SK-MEL-5 (cell line): ENCODE data around the gene PSD2. TPM values are rescaled to one million over a fixed set of nuclear protein-coding genes. Genes with fewer than 3 reads are reported as not detected.
"Not testable (repeated sequence)": the region's sequence is repeated elsewhere in the genome, so short reads cannot be mapped to it uniquely, and the experiment has no call there.

ENCODE experiments used
- DNase-seq: peaks from one replicate; pipeline ENCODE4 v3.0.0-alpha.2; 2016; ENCODE audit warnings: low read depth, low spot score
- in situ Hi-C: cut with HindIII; loops from 2 replicates; pipeline ENCODE4 v1.10.0; 2016; ENCODE audit warnings: low sequenced_read_pairs, high pct_unique_total_duplicates, low pct_unique_long_range_greater_than_20kb
- total RNA-seq: library from RNA; depleted of rRNA; stranded (reverse); fragments of >200 nt; shearing (Covaris generic); gene quantifications from 2 replicates; pipeline ENCODE4 v1.2.3, GENCODE V29; 2014

The PSD2 gene
- total RNA-seq, 1 experiment from 2014 or later: 0.08 TPM

GRCh38 chr5:139783436-139783965 lies 12.1 kb upstream of the PSD2 start:
- DNase-seq: no peak
- in situ Hi-C loops: no loop called here

DNA sequence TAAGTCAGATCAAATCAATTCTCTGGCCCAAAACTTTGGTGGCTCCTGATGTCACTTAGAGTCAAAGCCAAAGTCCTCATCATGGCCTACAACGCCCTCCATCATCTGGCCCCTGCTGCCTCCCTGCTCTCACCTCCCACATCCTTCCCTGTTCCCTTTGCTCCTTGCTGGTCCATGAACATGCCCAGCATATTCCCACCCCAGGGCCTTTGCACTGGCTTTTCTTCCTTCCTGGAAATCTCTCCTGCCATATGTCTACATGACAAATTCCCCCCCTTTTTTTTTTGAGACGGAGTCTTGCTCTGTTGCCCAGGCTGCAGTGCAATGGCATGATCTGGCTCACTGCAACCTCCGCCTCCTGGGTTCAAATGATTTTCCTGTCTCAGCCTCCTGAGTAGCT lies 11.1 kb upstream of the PSD2 start:
- no peak for DNase-seq
- in situ Hi-C loops: no loop called here

DNA sequence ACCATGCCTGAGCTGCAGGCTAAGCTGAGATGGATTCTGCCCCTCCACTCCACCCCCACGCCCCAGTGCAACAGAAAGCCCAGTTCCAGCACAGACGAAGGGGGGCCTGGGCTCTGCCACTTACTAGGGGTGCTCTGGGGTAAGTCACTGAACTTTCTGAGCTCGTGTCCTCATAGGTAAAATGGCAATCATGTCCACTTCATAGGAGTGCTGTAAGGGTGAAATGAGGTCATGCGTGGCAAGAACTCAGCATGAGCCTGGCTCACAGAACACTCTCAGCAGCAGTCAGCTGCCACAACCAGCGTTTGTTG lies 8.4 kb upstream of the PSD2 start:
- DNase-seq: no peak
- in situ Hi-C loops: no loop called here

- peak; percentile 86 for DNase-seq
- in situ Hi-C loops: no loop called here
Observed at GRCh38 chr5:139787568-139788293, 7.9 kb upstream of the PSD2 start.

DNA sequence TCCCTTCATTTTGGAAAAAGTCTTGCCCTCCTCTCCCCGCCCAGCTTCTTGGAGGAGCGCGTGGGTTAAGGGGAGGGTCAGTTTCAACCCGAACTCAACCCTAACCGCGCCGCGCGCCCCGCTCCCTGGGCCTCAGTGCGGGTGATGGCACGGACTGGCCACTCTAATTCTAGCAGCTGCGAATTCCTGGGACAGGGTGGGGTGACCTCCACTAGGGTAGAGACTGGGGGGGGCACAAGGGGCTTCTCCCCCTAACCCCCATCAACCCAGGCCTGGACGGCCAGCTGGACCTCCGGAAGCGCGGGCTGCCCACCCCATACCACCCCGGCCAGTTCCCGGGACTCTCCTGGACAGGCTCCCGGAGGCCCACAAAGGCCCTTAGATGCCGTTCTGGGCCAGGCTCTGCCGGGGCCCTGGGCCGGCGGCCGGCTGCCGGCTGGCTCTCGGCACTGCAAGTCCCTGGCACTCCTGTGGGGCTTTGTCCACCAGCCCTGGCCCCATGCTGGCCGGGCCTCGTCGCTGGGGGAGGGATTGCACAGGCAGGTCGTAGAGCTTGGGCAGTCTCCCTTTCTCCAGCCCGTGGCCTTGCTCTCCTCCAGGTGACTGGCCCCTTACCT lies 7.2 kb upstream of the PSD2 start:
- DNase-seq: no peak
- in situ Hi-C loops: no loop called here

GRCh38 chr5:139789116-139789844 lies 6.3 kb upstream of the PSD2 start:
- no peak for DNase-seq
- in situ Hi-C loops: no loop called here

GRCh38 chr5:139789845-139790189 lies 5.8 kb upstream of the PSD2 start:
- in situ Hi-C loops: no loop called here
- DNase-seq: no peak

GRCh38 chr5:139792218-139792617 lies 3.4 kb upstream of the PSD2 start:
- no peak for DNase-seq
- in situ Hi-C loops: no loop called here

DNA sequence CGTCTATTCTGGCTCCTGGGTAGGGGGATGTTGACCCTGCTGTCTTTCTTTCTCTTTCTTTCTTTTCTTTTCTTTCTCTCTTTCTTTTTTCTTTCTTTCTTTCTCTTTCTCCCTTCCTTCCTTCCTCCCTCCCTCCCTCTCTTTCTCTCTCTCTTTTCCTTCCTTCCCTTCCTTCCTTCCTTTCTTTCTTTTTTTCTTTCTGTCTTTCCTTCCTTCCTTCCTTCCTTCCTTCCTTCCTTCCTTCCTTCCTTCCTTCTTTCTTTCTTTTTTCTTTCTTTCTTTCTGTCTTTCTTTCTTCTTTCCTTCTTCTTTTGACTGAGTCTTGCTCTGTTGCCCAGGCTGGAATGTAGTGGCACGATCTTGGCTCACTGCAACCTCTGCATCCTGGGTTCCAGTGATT lies 3.0 kb upstream of the PSD2 start:
- DNase-seq, in situ Hi-C loops: not testable (repeated sequence)

DNA sequence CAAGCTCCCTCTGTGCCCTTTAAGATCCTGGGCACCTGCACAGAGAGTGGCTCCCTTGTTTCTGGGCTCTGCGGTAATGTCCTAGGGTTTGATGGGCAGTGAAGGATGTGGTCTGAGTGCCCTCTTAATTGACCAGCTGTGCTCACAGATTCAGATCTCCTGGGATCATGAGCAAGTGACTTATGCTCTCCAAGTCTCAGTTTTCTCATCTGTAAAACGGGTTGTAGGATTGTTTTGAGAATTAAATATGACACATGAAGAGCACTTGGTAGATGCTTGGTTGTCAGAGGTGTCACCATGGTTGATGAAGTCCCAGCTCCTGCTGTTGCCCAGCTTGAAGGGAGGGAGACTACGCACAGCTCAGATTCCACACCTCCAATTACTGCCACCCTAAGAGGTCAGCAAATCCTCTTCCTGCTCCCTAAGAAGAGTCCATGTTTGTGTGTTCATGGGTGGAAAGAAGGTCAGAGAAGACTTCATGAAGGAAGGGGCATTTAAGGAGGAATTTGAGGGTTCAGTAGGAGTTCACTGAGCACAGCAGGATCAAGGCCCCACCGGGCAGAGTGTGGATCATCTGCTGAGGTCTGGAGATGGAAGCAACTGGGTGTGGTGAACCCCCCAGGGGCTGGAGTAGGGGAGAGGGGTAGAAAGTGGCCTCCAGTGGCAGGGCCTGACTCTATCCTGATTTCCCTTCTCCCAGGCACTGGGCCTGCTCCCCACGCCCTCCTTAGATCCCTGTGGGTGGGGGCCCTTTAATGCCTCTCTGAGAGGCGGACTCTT lies 1.4 kb upstream of the PSD2 start:
- in situ Hi-C loops: no loop called here
- no peak for DNase-seq

DNA sequence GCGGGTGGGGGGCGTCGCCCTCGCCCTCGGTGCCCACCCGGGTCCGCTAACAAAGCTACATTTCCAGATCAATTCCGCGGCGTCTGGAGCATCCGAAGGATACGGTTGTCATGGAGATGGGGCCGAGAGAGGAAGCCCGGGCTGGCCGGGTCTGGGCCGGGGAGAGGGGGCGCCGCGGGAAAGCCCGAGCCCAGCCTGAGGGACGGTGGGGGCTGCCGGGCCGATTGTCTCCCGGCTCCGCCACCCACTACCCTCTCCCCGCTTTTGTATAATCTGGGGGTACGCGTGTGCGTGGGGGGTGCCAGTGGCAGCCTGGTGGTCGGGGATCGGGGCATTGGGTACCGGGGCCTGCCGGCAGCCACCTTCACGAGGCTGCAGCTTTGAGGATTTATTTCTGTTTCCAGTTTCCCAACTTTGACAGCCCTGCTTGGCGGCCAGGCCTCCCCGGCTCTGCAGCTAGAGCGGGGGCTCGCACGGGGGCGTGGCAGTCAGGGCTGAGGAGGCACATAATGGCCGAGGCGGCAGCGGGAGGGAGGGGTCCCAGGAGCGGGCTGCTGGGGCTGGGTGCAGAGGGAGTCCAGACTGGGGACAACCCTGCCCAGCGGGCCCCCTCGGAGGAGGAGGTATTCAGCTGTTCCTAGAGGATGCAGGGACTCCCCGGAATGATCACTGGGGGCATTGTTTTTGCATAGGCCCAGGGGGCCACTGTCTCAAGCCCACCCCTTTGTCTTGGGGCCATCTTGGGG lies 626 bp downstream of the PSD2 start:
- in situ Hi-C loops: no loop called here
- DNase-seq: no peak

GRCh38 chr5:139797335-139797734 lies 1.7 kb downstream of the PSD2 start:
- in situ Hi-C loops: no loop called here
- no peak for DNase-seq

- DNase-seq: no peak
- in situ Hi-C loops: no loop called here
Observed at GRCh38 chr5:139797856-139798510, 2.4 kb downstream of the PSD2 start.

- no peak for DNase-seq
- in situ Hi-C loops: no loop called here
Observed at GRCh38 chr5:139798883-139799282, 3.3 kb downstream of the PSD2 start.

- in situ Hi-C loops: no loop called here
- DNase-seq: no peak
Observed at GRCh38 chr5:139799359-139799758, 3.8 kb downstream of the PSD2 start.

DNA sequence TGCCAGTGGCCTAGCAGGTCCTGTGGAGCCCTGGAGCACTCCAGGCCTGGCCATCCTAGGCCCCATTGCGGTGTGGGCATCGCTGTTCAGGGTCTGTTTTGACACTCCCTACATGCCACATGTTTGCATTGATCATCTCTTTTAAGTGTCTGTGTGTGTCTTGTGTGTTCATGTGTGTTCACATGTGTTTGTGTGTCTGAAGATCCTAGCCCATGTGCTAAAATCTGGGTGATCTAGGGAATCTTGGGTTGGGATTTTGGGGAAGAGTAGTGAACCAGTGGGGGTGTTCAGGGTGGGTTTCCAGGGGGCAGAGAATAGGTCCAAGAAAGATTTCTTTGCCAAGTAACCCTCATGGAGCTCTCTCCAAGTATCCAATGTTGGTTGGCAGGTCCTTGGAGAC lies 8.4 kb downstream of the PSD2 start:
- DNase-seq: no peak
- in situ Hi-C loops: no loop called here

- in situ Hi-C loops: no loop called here
- DNase-seq: no peak
Observed at GRCh38 chr5:139804800-139805397, 9.3 kb downstream of the PSD2 start.
